ENCODE data around the gene LCN9.

The LCN9 gene

DNA sequence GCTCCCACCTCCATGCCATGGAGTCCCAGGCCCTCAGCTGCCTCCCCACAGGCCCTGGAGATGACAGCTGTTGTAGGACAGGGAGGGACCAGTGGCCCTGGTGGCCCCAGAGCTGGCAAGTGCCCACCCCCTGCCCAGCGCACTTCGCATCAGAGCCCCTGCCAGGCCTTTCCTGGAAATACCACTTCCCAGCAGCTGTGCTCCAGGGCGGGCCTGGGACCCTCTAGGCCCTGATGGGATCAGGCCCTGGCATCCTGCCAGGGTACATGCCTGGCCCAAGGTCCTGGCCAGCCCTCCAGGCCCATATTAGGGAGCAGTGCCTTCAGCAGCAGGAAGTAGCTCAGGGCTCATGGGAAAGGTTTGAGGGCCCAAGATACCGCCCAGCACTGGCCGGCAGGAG is 41.4 kb downstream of the LCN9 start:
- TF ChIP-seq, protein P1, sequence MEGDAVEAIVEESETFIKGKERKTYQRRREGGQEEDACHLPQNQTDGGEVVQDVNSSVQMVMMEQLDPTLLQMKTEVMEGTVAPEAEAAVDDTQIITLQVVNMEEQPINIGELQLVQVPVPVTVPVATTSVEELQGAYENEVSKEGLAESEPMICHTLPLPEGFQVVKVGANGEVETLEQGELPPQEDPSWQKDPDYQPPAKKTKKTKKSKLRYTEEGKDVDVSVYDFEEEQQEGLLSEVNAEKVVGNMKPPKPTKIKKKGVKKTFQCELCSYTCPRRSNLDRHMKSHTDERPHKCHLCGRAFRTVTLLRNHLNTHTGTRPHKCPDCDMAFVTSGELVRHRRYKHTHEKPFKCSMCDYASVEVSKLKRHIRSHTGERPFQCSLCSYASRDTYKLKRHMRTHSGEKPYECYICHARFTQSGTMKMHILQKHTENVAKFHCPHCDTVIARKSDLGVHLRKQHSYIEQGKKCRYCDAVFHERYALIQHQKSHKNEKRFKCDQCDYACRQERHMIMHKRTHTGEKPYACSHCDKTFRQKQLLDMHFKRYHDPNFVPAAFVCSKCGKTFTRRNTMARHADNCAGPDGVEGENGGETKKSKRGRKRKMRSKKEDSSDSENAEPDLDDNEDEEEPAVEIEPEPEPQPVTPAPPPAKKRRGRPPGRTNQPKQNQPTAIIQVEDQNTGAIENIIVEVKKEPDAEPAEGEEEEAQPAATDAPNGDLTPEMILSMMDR (conservative IDR thresholded peaks at IDR 0.05; ENCODE audit: low read depth, low read length): no peak
- H3K4me3 ChIP-seq (ENCODE audit: low read length): no peak overlapping the region
- no peak for DNase-seq (ENCODE audit: low read depth)

DNA sequence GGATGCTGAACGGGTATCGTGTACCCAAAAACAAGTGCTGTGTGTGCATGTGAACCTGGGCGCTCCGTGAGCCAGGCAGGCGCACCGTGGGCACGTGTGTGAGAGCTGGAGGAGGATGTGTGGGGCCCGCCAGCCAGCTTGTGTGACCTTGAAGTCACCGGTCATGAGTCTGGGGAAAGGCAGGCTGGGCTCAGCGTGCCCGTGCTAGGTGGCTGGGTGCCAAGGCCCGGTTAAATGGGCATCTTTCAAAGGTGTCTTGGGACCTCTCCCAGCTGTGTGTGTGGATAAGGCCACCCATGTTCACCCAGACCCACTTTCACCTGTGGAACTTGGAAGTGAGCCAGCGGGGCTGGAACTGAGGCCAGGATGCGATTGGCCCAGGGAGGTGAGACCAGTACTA is 42.3 kb downstream of the LCN9 start:
- TF ChIP-seq, protein P1 (conservative IDR thresholded peaks at IDR 0.05; ENCODE audit: low read depth, low read length): no peak
- no peak for DNase-seq (ENCODE audit: low read depth)
- H3K4me3 ChIP-seq (ENCODE audit: low read length): no peak overlapping the region

DNA sequence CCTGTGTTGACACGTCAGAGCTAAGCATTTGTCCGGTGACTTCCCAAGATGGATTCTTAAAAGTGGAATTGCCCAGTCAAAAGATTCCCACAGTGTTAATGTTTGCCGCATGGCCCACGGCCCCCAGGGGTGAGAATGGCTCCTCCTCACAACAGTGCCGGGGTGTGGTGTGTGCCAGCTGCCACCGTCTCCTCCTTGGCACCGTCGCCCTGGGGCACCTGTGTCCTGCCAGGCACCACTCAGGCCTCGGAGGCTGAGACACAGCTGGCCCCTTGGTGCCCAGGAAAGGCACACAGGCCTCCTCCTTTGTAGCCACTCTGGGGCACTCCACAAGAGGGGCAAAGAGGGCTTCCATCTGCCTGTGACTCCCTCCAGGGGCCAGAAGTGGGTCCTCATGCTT is 43.2 kb downstream of the LCN9 start:
- TF ChIP-seq, protein P1 (conservative IDR thresholded peaks at IDR 0.05; ENCODE audit: low read depth, low read length): no peak
- H3K4me3 ChIP-seq (ENCODE audit: low read length): no peak overlapping the region
- DNase-seq (ENCODE audit: low read depth): no peak

DNA sequence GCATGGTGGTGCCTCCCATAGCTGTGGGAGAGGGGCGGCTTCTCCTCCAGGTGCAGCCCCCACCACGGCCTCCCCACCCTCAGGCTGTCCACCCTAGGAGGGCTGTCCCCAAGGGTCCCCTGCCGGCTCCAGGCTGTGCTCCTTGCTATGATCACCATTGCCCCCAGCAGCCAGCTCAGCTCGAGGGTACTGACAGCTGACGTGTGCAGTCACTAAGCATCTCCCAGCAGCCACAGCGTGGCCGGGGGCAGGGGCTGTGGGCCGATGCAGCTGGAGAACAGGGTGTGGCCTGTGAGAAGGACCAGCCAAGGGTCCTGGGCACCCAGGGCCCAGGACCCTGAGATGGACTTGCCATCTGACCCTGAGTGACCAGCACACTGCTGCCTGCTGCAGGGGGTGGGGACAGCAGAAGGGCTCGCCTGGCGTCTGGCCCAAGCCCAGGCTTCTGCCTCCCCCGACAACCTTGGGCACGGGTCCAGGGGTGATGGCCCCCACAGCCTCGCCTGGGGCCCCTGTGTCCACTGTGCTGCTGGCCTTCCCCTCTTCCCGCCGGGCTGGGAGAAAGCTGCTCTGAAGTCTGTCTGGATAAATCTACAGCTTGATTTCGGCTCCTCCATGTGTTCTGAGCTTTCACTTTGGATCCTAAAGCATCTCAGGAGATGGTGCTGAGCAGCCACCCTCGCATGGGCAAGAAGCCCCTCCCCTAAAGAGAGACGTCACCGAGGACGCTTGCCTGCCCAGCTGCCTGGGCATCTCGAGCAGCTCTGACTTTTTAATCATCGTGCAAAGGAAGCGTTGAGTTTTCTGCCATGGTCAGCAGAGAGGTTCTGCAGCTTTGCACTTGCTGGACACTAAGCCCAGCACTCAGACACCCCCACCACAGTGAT is 44.4 kb downstream of the LCN9 start:
- no peak for DNase-seq (ENCODE audit: low read depth)
- H3K4me3 ChIP-seq (ENCODE audit: low read length): no peak overlapping the region
- TF ChIP-seq, protein P1 (conservative IDR thresholded peaks at IDR 0.05; ENCODE audit: low read depth, low read length): no peak

DNA sequence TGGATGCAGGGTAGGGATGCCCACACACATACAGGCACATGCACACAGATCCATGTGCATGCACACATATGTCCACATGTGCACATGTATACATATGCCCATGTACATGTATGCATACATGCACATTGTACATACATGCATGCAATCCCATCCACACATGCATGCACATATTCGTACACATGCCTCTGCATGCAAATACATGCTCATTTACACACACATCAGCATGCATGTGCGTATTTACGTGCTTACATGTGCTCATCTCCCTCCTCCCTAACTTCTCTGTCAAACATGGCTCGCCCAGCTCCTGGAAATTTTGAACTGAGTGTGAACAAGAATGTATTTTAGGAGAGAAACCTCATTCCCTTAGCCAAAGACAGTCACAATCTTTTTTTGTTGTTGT is 45.1 kb downstream of the LCN9 start:
- TF ChIP-seq, protein P1 (conservative IDR thresholded peaks at IDR 0.05; ENCODE audit: low read depth, low read length): no peak

DNA sequence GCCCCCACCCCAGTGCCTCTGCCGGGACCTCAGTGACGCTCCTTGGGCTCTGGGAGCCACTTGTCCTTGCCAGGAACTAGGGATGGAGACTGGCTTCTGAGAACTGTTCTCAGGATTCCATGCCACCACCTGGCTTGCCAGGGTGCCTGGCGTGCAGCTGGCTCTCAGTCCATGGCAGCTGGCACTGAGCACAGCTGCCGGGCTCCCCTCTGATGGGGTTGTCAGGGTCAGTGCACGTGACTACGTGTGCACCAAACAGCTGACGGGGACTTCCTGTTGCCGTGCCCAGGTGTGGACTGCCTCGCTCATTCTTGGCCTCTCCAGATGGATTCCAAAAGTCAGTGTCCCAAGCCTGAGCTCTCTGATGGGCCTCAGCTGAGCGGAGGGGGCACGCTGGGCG is 48.3 kb downstream of the LCN9 start:
- H3K4me3 ChIP-seq (ENCODE audit: low read length): no peak overlapping the region
- TF ChIP-seq, protein P1 (conservative IDR thresholded peaks at IDR 0.05; ENCODE audit: low read depth, low read length): no peak
- no peak for DNase-seq (ENCODE audit: low read depth)

More for the DNA sequence above, 45.1 kb downstream of the LCN9 start:
- H3K4me3 ChIP-seq (ENCODE audit: low read length): no peak overlapping the region
- no peak for DNase-seq (ENCODE audit: low read depth)

DNA sequence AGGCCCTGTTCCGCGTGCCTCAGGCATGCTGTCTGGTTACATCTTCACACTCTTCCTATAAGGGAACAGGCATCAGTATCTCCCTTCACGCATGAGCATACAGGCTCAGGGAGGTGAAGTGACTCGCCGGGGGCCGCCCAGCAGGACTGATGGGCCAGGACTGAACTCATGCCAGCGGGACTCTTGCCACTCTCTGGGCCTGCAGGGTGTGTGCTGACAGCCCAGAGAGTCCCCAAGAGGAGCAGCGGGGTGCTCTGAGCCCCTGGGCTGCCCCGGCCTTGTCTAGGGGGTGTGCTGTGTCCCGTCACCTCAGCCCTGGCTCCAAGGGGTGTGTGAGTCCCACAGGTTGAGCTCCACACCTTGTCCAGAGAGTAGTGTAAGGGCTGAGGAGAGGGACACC is 48.8 kb downstream of the LCN9 start:
- TF ChIP-seq, protein P1 (conservative IDR thresholded peaks at IDR 0.05; ENCODE audit: low read depth, low read length): no peak
- H3K4me3 ChIP-seq (ENCODE audit: low read length): no peak overlapping the region
- DNase-seq (ENCODE audit: low read depth): no peak

All from retinal pigment epithelial cell (primary cell).